Spleen (tissue), 11 donors: ENCODE data around the gene LEMD3. TPM values are rescaled to one million over a fixed set of nuclear protein-coding genes. Genes with fewer than 3 reads are reported as not detected.

Experiments used
- DNase-seq: peaks from one replicate; pipeline ENCODE4 v3.0.0-alpha.2; 2020
- H3K27ac ChIP-seq, 8 donors: fragments of 200-600 bp; sonication (generic) in 7 of 8; 1 replicate in 4 of 8; 2 replicates in 4 of 8; pipeline versions ENCODE4 v1.5.0 to v1.8.0; 2016 to 2021; ENCODE audit warnings: inconsistent platforms in 4 of 8, mild to moderate bottlenecking in 4 of 8, moderate library complexity in 1 of 8
- H3K27me3 ChIP-seq, 7 donors: fragments of 200-600 bp; sonication (generic) in 6 of 7; replicated peaks in 1 of 7; 1 replicate in 4 of 7; 2 replicates in 3 of 7; pipeline versions ENCODE4 v1.5.0 to v1.8.0; 2016 to 2021; ENCODE audit warnings: inconsistent platforms in 3 of 7, mild to moderate bottlenecking in 1 of 7
- H3K36me3 ChIP-seq, 6 donors: fragments of 200-600 bp; sonication (generic) in 5 of 6; 1 replicate in 4 of 6; 2 replicates in 2 of 6; pipeline versions ENCODE4 v1.5.0 to v1.8.0; 2016 to 2021; ENCODE audit warnings: inconsistent platforms in 2 of 6
- H3K4me1 ChIP-seq, 6 donors: fragments of 200-600 bp; sonication (generic) in 5 of 6; 1 replicate in 3 of 6; 2 replicates in 3 of 6; pipeline versions ENCODE4 v1.5.0 to v1.8.0; 2016 to 2021; ENCODE audit warnings: inconsistent platforms in 3 of 6
- H3K4me3 ChIP-seq, 8 donors: fragments of 200-600 bp; sonication (generic) in 7 of 8; 1 replicate in 4 of 8; 2 replicates in 4 of 8; pipeline versions ENCODE4 v1.5.0 to v1.8.0; 2016 to 2021; ENCODE audit warnings: inconsistent platforms in 4 of 8, mild to moderate bottlenecking in 4 of 8, moderate library complexity in 2 of 8
- H3K9me3 ChIP-seq, 8 donors: fragments of 200-600 bp; sonication (generic) in 7 of 8; 1 replicate in 4 of 8; 2 replicates in 4 of 8; pipeline versions ENCODE4 v1.5.0 to v1.8.0; 2016 to 2021; ENCODE audit warnings: inconsistent platforms in 4 of 8
- CTCF ChIP-seq, 11 experiments: fragments of 200-600 bp in 7 of 11; fragments of 450-650 bp in 4 of 11; sonication (generic) in 4 of 11; IDR thresholded peaks in 8 of 11; conservative IDR thresholded peaks in 3 of 11; 1 replicate in 7 of 11; 2 replicates in 4 of 11; pipeline versions ENCODE4 v1.4.0 to v1.8.0; 2016 to 2021; ENCODE audit warnings: antibody characterized with exemption in 11 of 11, inconsistent platforms in 4 of 11, mild to moderate bottlenecking in 1 of 11
- POLR2A ChIP-seq, 3 donors: fragments of 450-650 bp; IDR thresholded peaks; one replicate each; pipeline ENCODE4 v1.5.1; 2017; ENCODE audit warnings: antibody characterized with exemption in 3 of 3, mild to moderate bottlenecking in 1 of 3
- POLR2AphosphoS5 ChIP-seq, 3 donors: sonication (generic); formaldehyde crosslinking; IDR thresholded peaks; one replicate each; pipeline ENCODE4 v1.5.1; 2017; ENCODE audit warnings: antibody characterized with exemption in 3 of 3
- WGBS, 5 donors: extraction: QIAGEN DNeasy Blood & Tissue Kit in 3 of 5; methylation state at CpG; one replicate each; pipeline versions ENCODE4 v1.1.5 to v1.1.7; 2013 to 2018; 5-methylcytosine and 5-hydroxymethylcytosine counted together
- intact Hi-C: fragments of 100-400 bp; cut with DNase I; formaldehyde crosslinking; loops from one replicate; pipeline ENCODE4 v1.15.0; 2023; ENCODE audit warnings: low total_unique reads
- polyA plus RNA-seq, 3 donors: library from polyadenylated mRNA; stranded (reverse); fragments of 200-250 nt; gene quantifications; one replicate each; pipeline ENCODE4 v1.2.1, GENCODE V29; 2013
- total RNA-seq, 7 donors: library from RNA; depleted of rRNA in 3 of 7; stranded (reverse); fragments of >200 nt in 3 of 7; fragmentation: NEBNext Ultra II Directional in 4 of 7; extraction: Animal tissue kit (Norgen Biotek cat#: 25700) in 4 of 7; gene quantifications; one replicate each; pipeline versions ENCODE4 v1.1.0 to v1.2.1, GENCODE V29; 2016 to 2021
- donor health status: healthy with polysubstance abuse.
- donor health status: DM: no; HTN: no; CAD: no; lungs with moderate emphysema.
- donor health status: DM: no; HTN: no; CAD: no.
- donor health status: Bipolar disorder and iron deficiency.
- donor health status: healthy.
- donor health status: DM: no; HTN: no; CAD: no.
- donor health status: DM: yes; HTN: yes; CAD: no.

Gene LEMD3
- total and polyA plus RNA-seq, 10 donors, result 9.6 to 58.9 (median 41.1) TPM

GRCh38 chr12:65184858-65185229 lies 15.5 kb downstream of the LEMD3 start:
- 48 to 77% (median 72%) methylated on average over 1 of the region's 1 CpG for WGBS, 5 donors
- Histone ChIP-seq H3K9me3 (no peaks in the 10 kb centered on the region), H3K36me3 (peaks cover 0 to 7% (median 0%) of the 10 kb centered on the region in 6 donors), H3K4me1 (peaks cover 13 to 100% (median 72%) of the 10 kb centered on the region in 6 donors), H3K27me3 (no peaks in the 10 kb centered on the region), H3K4me3 (no peak overlapping the region), H3K27ac (no peak overlapping the region)
- no peak for DNase-seq
- TF ChIP-seq CTCF (IDR thresholded peaks at IDR 0.05 in 8 of 11, conservative IDR thresholded peaks at IDR 0.05 in 3 of 11), result no peak
- TF ChIP-seq POLR2AphosphoS5 (IDR thresholded peaks at IDR 0.05), result no peak
- no peak for TF ChIP-seq POLR2A (IDR thresholded peaks at IDR 0.05)
- intact Hi-C loops, result no loop called here

GRCh38 chr12:65187665-65188064 lies 18.3 kb downstream of the LEMD3 start:
- Histone ChIP-seq H3K4me1 (peaks cover 13 to 99% (median 59%) of the 10 kb centered on the region in 6 donors), H3K4me3 (no peak overlapping the region), H3K27ac (peak overlapping the region in 4 of 8 donors; percentile 12 to 49 (median 38)), H3K36me3 (peaks cover 0 to 9% (median 0%) of the 10 kb centered on the region in 6 donors), H3K27me3 (no peaks in the 10 kb centered on the region), H3K9me3 (no peaks in the 10 kb centered on the region)
- no peak for DNase-seq
- intact Hi-C loops, result no loop called here
- TF ChIP-seq CTCF (IDR thresholded peaks at IDR 0.05 in 8 of 11, conservative IDR thresholded peaks at IDR 0.05 in 3 of 11) (no peak), POLR2AphosphoS5 (IDR thresholded peaks at IDR 0.05) (no peak), POLR2A (IDR thresholded peaks at IDR 0.05) (no peak)

GRCh38 chr12:65188179-65188701 lies 18.9 kb downstream of the LEMD3 start:
- Histone ChIP-seq H3K36me3 (peaks cover 0 to 9% (median 0%) of the 10 kb centered on the region in 6 donors), H3K9me3 (no peaks in the 10 kb centered on the region), H3K4me3 (no peak overlapping the region), H3K4me1 (peaks cover 16 to 99% (median 60%) of the 10 kb centered on the region in 6 donors), H3K27ac (peak overlapping the region in 4 of 8 donors; percentile 12 to 49 (median 38)), H3K27me3 (no peaks in the 10 kb centered on the region)
- no peak for DNase-seq
- intact Hi-C loops, result no loop called here
- TF ChIP-seq CTCF (IDR thresholded peaks at IDR 0.05 in 8 of 11, conservative IDR thresholded peaks at IDR 0.05 in 3 of 11) (no peak), POLR2AphosphoS5 (IDR thresholded peaks at IDR 0.05) (no peak), POLR2A (IDR thresholded peaks at IDR 0.05) (no peak)
- WGBS, 5 donors, result 65 to 77% (median 72%) methylated on average over 3 of the region's 3 CpGs

- Histone ChIP-seq H3K36me3 (peaks cover 0 to 9% (median 0%) of the 10 kb centered on the region in 6 donors), H3K27ac (peak overlapping the region in 4 of 8 donors; percentile 12 to 49 (median 38)), H3K4me3 (no peak overlapping the region), H3K27me3 (no peaks in the 10 kb centered on the region), H3K4me1 (peaks cover 8 to 94% (median 54%) of the 10 kb centered on the region in 6 donors), H3K9me3 (no peaks in the 10 kb centered on the region)
- intact Hi-C loops, result no loop called here
- TF ChIP-seq POLR2AphosphoS5 (IDR thresholded peaks at IDR 0.05) (no peak), CTCF (IDR thresholded peaks at IDR 0.05 in 8 of 11, conservative IDR thresholded peaks at IDR 0.05 in 3 of 11) (no peak), POLR2A (IDR thresholded peaks at IDR 0.05) (no peak)
- 80 to 85% (median 81%) methylated on average over 4 of the region's 4 CpGs for WGBS, 5 donors
- no peak for DNase-seq
Measured at GRCh38 chr12:65189028-65189718, 19.8 kb downstream of the LEMD3 start.
